AG09309 (cell line): ENCODE results near the gene ACSF3.

ENCODE experiments used
- DNase-seq: peaks from one replicate; pipeline ENCODE4 v3.0.0-alpha.2; 2010; ENCODE audit warnings: low read depth
- H3K4me3 ChIP-seq: 2 replicates; pipeline ENCODE4 v1.5.1; 2011; ENCODE audit warnings: mild to moderate bottlenecking, low read depth, low read length, moderate library complexity; ENCODE audit not compliant: control insufficient read depth
- CTCF ChIP-seq: IDR thresholded peaks from 2 replicates; pipeline ENCODE4 v1.5.1; 2011; ENCODE audit warnings: mild to moderate bottlenecking, low read depth, low read length, inconsistent platforms; ENCODE audit not compliant: insufficient read depth, control insufficient read depth; ENCODE audit errors: missing control alignments

Gene ACSF3

GRCh38 chr16:89108416-89108815 is 14.8 kb downstream of the ACSF3 start:
- no peak overlapping the region for H3K4me3 ChIP-seq
- no peak for TF ChIP-seq CTCF
- DNase-seq: no peak

GRCh38 chr16:89110641-89111040 is 17.0 kb downstream of the ACSF3 start:
- H3K4me3 ChIP-seq: no peak overlapping the region
- no peak for DNase-seq
- no peak for TF ChIP-seq CTCF

GRCh38 chr16:89111263-89111662 is 17.6 kb downstream of the ACSF3 start:
- TF ChIP-seq CTCF: no peak

GRCh38 chr16:89112377-89113151 is 18.9 kb downstream of the ACSF3 start:
- no peak overlapping the region for H3K4me3 ChIP-seq
- TF ChIP-seq CTCF: no peak
- DNase-seq: no peak

More at GRCh38 chr16:89111263-89111662, 17.6 kb downstream of the ACSF3 start:
- no peak overlapping the region for H3K4me3 ChIP-seq
- DNase-seq: no peak

- DNase-seq: no peak
- no peak overlapping the region for H3K4me3 ChIP-seq
- no peak for TF ChIP-seq CTCF
Observed at GRCh38 chr16:89113152-89113547, 19.5 kb downstream of the ACSF3 start.

- no peak overlapping the region for H3K4me3 ChIP-seq
- no peak for TF ChIP-seq CTCF
- DNase-seq: no peak
Observed at GRCh38 chr16:89113661-89114060, 20.0 kb downstream of the ACSF3 start.
